ENCODE data around the gene SMG6.

SMG6 gene

GRCh38 chr17:2175294-2175628 lies 128.3 kb downstream of the SMG6 start:
- no peak for TF ChIP-seq NFIC (IDR thresholded peaks at IDR 0.05)
- no peak for TF ChIP-seq ZBTB7A (IDR thresholded peaks at IDR 0.05; ENCODE audit: low read depth)
- no peak for TF ChIP-seq USF1 (IDR thresholded peaks at IDR 0.05)
- no peak for TF ChIP-seq EP300 (IDR thresholded peaks at IDR 0.05; ENCODE audit: borderline replicate concordance)
- no peak for TF ChIP-seq CEBPB (IDR thresholded peaks at IDR 0.05)
- no peak for TF ChIP-seq REST (IDR thresholded peaks at IDR 0.05; ENCODE audit: low read depth)
- TF ChIP-seq RAD21 (IDR thresholded peaks at IDR 0.05; ENCODE audit: low read depth) = no peak
- TF ChIP-seq TAF1 (IDR thresholded peaks at IDR 0.05; ENCODE audit: low read depth) = no peak
- TF ChIP-seq TCF12 (IDR thresholded peaks at IDR 0.05; ENCODE audit: low read depth) = no peak
- no peak for TF ChIP-seq TEAD4 (IDR thresholded peaks at IDR 0.05)
- TF ChIP-seq MAX (IDR thresholded peaks at IDR 0.05) = no peak
- TF ChIP-seq EGR1 (IDR thresholded peaks at IDR 0.05) = no peak
- no peak for TF ChIP-seq YY1 (IDR thresholded peaks at IDR 0.05; ENCODE audit: low read depth)
- TF ChIP-seq FOXM1 (IDR thresholded peaks at IDR 0.05; ENCODE audit: borderline replicate concordance, low read depth) = no peak
- no peak for TF ChIP-seq CREB1 (IDR thresholded peaks at IDR 0.05; ENCODE audit: low read depth)

- no peak for TF ChIP-seq NFIC (IDR thresholded peaks at IDR 0.05)
- no peak for TF ChIP-seq TCF12 (IDR thresholded peaks at IDR 0.05; ENCODE audit: low read depth)
- no peak for TF ChIP-seq FOXM1 (IDR thresholded peaks at IDR 0.05; ENCODE audit: borderline replicate concordance, low read depth)
- no peak for TF ChIP-seq TAF1 (IDR thresholded peaks at IDR 0.05; ENCODE audit: low read depth)
- TF ChIP-seq YY1 (IDR thresholded peaks at IDR 0.05; ENCODE audit: low read depth) = no peak
- no peak for TF ChIP-seq ZBTB7A (IDR thresholded peaks at IDR 0.05; ENCODE audit: low read depth)
- no peak for TF ChIP-seq EP300 (IDR thresholded peaks at IDR 0.05; ENCODE audit: borderline replicate concordance)
- no peak for TF ChIP-seq CREB1 (IDR thresholded peaks at IDR 0.05; ENCODE audit: low read depth)
- no peak for TF ChIP-seq REST (IDR thresholded peaks at IDR 0.05; ENCODE audit: low read depth)
- TF ChIP-seq RAD21 (IDR thresholded peaks at IDR 0.05; ENCODE audit: low read depth) = no peak
- TF ChIP-seq MAX (IDR thresholded peaks at IDR 0.05) = no peak
- TF ChIP-seq CEBPB (IDR thresholded peaks at IDR 0.05) = no peak
- no peak for TF ChIP-seq USF1 (IDR thresholded peaks at IDR 0.05)
- no peak for TF ChIP-seq EGR1 (IDR thresholded peaks at IDR 0.05)
- TF ChIP-seq TEAD4 (IDR thresholded peaks at IDR 0.05) = no peak
Measured at GRCh38 chr17:2174468-2175293, 128.9 kb downstream of the SMG6 start.

- no peak for TF ChIP-seq REST (IDR thresholded peaks at IDR 0.05; ENCODE audit: low read depth)
- no peak for TF ChIP-seq EGR1 (IDR thresholded peaks at IDR 0.05)
- TF ChIP-seq FOXM1 (IDR thresholded peaks at IDR 0.05; ENCODE audit: borderline replicate concordance, low read depth) = no peak
- no peak for TF ChIP-seq CREB1 (IDR thresholded peaks at IDR 0.05; ENCODE audit: low read depth)
- no peak for TF ChIP-seq USF1 (IDR thresholded peaks at IDR 0.05)
- no peak for TF ChIP-seq TAF1 (IDR thresholded peaks at IDR 0.05; ENCODE audit: low read depth)
- TF ChIP-seq CEBPB (IDR thresholded peaks at IDR 0.05) = no peak
- TF ChIP-seq TEAD4 (IDR thresholded peaks at IDR 0.05) = no peak
- TF ChIP-seq YY1 (IDR thresholded peaks at IDR 0.05; ENCODE audit: low read depth) = no peak
- TF ChIP-seq TCF12 (IDR thresholded peaks at IDR 0.05; ENCODE audit: low read depth) = no peak
Measured at GRCh38 chr17:2174014-2174413, 129.6 kb downstream of the SMG6 start.

All from Ishikawa (cell line).